ENCODE results near the gene FOXK2. TPM values are rescaled to one million over a fixed set of nuclear protein-coding genes. Genes with fewer than 3 reads are reported as not detected.
"Not testable (repeated sequence)": the region's sequence is repeated elsewhere in the genome, so short reads cannot be mapped to it uniquely, and the experiment has no call there.

The FOXK2 gene
- total and polyA plus RNA-seq, 2 experiments from 2014 or later: 22.0 to 63.0 TPM

- Histone ChIP-seq H3K9me3 (ENCODE audit: low read depth) (no peaks in the 10 kb centered on the region), H3K4me3 (no peak overlapping the region), H3K27ac (peak overlapping the region; percentile 44), H3K4me1 (ENCODE audit: low read depth) (peaks cover 48% of the 10 kb centered on the region), H3K36me3 (no peaks in the 10 kb centered on the region), H3K27me3 (no peaks in the 10 kb centered on the region)
- TF ChIP-seq, protein P1, sequence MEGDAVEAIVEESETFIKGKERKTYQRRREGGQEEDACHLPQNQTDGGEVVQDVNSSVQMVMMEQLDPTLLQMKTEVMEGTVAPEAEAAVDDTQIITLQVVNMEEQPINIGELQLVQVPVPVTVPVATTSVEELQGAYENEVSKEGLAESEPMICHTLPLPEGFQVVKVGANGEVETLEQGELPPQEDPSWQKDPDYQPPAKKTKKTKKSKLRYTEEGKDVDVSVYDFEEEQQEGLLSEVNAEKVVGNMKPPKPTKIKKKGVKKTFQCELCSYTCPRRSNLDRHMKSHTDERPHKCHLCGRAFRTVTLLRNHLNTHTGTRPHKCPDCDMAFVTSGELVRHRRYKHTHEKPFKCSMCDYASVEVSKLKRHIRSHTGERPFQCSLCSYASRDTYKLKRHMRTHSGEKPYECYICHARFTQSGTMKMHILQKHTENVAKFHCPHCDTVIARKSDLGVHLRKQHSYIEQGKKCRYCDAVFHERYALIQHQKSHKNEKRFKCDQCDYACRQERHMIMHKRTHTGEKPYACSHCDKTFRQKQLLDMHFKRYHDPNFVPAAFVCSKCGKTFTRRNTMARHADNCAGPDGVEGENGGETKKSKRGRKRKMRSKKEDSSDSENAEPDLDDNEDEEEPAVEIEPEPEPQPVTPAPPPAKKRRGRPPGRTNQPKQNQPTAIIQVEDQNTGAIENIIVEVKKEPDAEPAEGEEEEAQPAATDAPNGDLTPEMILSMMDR (IDR thresholded peaks at IDR 0.05; ENCODE audit: low read depth, low read length): no peak
- DNase-seq (ENCODE audit: low read depth in 1 of 2, low spot score in 1 of 2): peak in 1 of 2 donors; percentile 35
Measured at GRCh38 chr17:82531431-82531881, 11.9 kb downstream of the FOXK2 start.

- TF ChIP-seq, protein P1 (IDR thresholded peaks at IDR 0.05; ENCODE audit: low read depth, low read length): no peak
- no peaks in the 10 kb centered on the region for H3K36me3 ChIP-seq
- no peak for DNase-seq (ENCODE audit: low read depth in 1 of 2, low spot score in 1 of 2)
- H3K4me1 ChIP-seq (ENCODE audit: low read depth): peaks cover 48% of the 10 kb centered on the region
- no peak overlapping the region for H3K4me3 ChIP-seq
- no peaks in the 10 kb centered on the region for H3K27me3 ChIP-seq
- H3K27ac ChIP-seq: peak overlapping the region; percentile 94
- no peaks in the 10 kb centered on the region for H3K9me3 ChIP-seq (ENCODE audit: low read depth)
Measured at GRCh38 chr17:82534401-82534812, 14.9 kb downstream of the FOXK2 start.

DNA sequence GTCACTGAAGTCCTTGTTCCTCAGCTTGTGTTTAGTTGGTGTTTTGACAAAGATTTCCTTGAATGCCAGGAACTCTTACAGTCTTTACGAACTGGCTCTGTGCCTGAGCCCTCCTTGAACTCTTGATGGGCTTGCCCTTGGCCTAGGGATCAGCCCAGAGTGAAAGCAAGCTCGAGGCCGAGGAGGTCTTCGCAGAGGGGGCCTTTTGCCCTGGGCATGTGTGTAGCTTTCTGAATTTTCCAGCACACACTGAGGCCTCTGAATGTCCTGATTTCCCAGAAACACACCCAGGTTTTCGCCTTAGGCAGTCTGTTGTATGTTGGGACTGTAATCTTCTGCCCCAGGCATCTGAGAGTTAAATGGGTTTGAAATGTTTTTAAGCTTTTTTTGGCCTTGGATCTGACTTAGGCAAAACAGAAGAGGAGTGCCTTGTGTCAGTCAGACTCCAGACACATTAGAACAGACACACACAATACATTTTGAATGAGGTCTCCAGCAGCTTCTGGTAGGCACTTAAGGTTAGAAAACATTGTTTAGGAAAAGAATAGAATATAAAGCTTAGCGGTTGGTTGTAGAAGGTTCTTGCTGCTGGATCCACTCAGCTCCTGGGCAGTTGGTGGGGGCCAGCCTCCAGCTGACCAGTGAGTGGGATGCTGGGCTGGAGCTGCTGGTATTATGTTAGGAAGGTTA lies 17.1 kb downstream of the FOXK2 start:
- peak; percentile 24 to 47 for DNase-seq (ENCODE audit: low read depth in 1 of 2, low spot score in 1 of 2)
- H3K4me3 ChIP-seq: no peak overlapping the region
- no peaks in the 10 kb centered on the region for H3K9me3 ChIP-seq (ENCODE audit: low read depth)
- H3K4me1 ChIP-seq (ENCODE audit: low read depth): peaks cover 34% of the 10 kb centered on the region
- no peaks in the 10 kb centered on the region for H3K36me3 ChIP-seq
- H3K27me3 ChIP-seq: no peaks in the 10 kb centered on the region
- TF ChIP-seq, protein P1 (IDR thresholded peaks at IDR 0.05; ENCODE audit: low read depth, low read length): no peak
- H3K27ac ChIP-seq: peak overlapping the region; percentile 94

DNA sequence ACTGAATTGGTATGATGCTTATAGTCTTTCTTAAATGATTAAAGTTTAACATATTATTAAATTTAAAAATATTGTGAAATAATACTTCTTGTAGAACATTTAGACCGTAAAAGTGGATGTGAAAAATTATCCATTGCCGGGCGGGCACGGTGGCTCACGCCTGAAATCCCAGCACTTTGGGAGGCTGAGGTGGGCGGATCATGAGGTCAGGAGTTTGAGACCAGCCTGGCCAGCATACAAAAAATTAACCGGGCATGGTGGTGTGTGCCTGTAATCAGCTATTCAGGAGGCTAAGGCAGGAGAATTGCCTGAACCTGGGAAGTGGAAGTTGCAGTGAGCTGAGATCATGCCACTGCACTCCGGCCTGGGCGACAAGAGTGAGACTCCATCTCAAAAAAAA lies 17.7 kb downstream of the FOXK2 start:
- H3K9me3 ChIP-seq (ENCODE audit: low read depth): not testable (repeated sequence)
- Histone ChIP-seq H3K27ac (peak overlapping the region; percentile 94), H3K4me1 (ENCODE audit: low read depth) (peaks cover 34% of the 10 kb centered on the region)

DNA sequence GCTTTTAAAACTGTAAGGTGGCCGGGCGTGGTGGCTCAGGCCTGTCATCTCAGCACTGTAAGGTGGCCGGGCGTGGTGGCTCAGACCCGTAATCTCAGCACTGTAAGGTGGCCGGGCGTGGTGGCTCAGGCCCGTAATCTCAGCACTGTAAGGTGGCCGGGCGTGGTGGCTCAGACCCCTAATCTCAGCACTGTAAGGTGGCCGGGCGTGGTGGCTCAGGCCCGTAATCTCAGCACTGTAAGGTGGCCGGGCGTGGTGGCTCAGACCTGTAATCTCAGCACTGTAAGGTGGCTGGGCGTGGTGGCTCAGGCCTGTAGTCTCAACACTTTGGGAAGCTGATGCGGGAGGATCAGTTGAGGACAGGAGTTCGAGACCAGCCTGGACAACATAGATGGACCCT lies 19.5 kb downstream of the FOXK2 start:
- DNase-seq (ENCODE audit: low read depth in 1 of 2, low spot score in 1 of 2); H3K27me3 ChIP-seq; H3K36me3 ChIP-seq; H3K9me3 ChIP-seq (ENCODE audit: low read depth); H3K27ac ChIP-seq; H3K4me3 ChIP-seq: not testable (repeated sequence)
- peaks cover 34% of the 10 kb centered on the region for H3K4me1 ChIP-seq (ENCODE audit: low read depth)

More for the DNA sequence above, 17.7 kb downstream of the FOXK2 start:
- H3K27me3 ChIP-seq, H3K36me3 ChIP-seq, H3K4me3 ChIP-seq: not testable (repeated sequence)
- DNase-seq (ENCODE audit: low read depth in 1 of 2, low spot score in 1 of 2): peak in 1 of 2 donors; percentile 24

DNA sequence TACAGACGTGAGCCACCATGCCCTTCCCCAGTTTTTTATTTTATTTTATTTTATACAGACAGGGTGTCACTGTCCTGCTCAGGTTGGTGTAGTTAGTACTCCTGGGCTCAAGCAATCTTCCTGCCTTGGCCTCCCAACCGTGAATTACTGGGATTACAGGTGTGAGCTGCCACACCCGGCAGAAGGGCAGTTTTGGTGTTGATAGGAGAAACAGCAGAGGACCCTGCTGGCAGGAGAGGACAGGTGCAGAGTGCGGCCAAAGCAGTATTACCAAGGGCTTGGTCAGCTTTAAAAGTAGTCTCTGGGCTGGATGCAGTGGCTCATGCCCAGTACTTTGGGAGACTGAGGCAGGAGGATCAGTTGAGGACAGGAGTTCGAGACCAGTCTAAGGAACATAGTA lies 22.9 kb downstream of the FOXK2 start:
- DNase-seq (ENCODE audit: low read depth in 1 of 2, low spot score in 1 of 2): no peak
- Histone ChIP-seq H3K36me3 (no peaks in the 10 kb centered on the region), H3K27ac (no peak overlapping the region), H3K9me3 (ENCODE audit: low read depth) (no peaks in the 10 kb centered on the region), H3K4me1 (ENCODE audit: low read depth) (peaks cover 15% of the 10 kb centered on the region), H3K27me3 (no peaks in the 10 kb centered on the region), H3K4me3 (no peak overlapping the region)
- TF ChIP-seq, protein P1 (IDR thresholded peaks at IDR 0.05; ENCODE audit: low read depth, low read length): no peak

Data from cardiac muscle cell (in vitro differentiated cells and primary cell).